Left lobe of liver (tissue), 2 donors: ENCODE measurements around the gene PHLDB3. TPM values are rescaled to one million over a fixed set of nuclear protein-coding genes. Genes with fewer than 3 reads are reported as not detected.

ENCODE experiments used
- ATAC-seq: fragments of 200-7000 bp; cut with Tn5 transposase; one replicate; pipeline ENCODE4 v1.9.1; 2020; ENCODE audit warnings: mild to moderate bottlenecking, moderate library complexity
- DNase-seq: peaks from one replicate; pipeline ENCODE4 v3.0.0-alpha.2; 2020; ENCODE audit warnings: low spot score
- total RNA-seq: library from RNA; stranded (reverse); gene quantifications from one replicate; pipeline ENCODE4 v1.2.1, GENCODE V29; 2021
- donor health status: DM: no; HTN: no; CAD: no; lungs with moderate emphysema.
- donor health status: DM: no; HTN: yes; CAD: no.

Gene PHLDB3
- total RNA-seq, 1 donor from 2014 or later = 17.7 TPM

DNA sequence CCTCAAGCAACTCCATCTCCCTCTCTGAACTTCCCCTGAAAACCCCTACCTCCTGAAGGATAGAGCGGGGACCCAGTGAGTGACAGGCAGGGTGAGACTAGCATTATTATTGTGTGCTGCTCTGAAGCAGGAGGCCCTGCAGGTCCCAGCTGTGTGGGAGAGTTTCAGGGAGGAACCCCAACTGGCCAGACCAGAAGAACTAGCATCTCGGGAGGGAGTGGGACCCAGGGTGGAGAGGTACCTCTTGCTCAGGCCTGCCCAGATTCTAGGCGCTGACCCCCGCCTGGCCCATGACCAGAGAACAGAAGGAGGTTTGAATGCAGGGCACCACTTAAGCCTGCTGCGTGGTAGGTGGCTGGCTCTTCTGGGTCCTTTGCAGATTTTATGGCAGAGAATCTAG lies 33.5 kb downstream of the PHLDB3 start:
- no peak for ATAC-seq
- no peak for DNase-seq

DNA sequence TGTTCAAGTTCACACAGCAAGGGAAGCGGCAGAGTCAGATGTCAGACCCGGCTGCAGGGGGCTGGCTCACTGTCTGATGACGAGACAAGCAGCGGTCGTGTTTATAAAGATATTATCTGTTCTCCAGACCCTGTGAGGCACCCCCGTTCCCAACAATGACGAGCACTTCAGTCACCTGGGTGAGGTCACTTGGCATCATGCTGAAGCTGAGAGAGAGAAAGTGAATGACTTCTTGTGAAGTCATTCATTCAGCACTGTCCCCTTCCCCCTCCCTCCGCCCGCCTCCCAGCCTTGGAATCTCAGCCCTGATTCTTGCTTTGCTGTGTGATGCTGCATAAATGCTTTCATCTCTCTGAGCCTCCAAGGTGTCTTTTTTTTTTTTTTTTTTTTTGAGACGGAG lies 34.3 kb downstream of the PHLDB3 start:
- DNase-seq = no peak
- no peak for ATAC-seq

DNA sequence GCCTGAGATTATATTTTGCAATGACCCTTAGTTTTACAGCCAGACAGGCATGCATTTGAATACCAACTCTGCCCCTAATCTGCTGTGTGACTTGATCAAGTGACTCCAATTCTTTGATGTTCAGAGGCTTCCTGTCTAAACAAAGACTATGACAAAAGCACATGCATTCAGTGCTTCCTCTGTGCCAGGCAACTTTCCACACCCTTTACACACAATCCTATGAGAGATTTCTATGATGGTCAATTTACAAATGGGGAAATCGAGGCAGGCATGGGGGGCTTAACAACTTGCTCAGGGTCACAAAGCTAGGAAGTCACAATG lies 35.4 kb downstream of the PHLDB3 start:
- ATAC-seq = no peak

DNA sequence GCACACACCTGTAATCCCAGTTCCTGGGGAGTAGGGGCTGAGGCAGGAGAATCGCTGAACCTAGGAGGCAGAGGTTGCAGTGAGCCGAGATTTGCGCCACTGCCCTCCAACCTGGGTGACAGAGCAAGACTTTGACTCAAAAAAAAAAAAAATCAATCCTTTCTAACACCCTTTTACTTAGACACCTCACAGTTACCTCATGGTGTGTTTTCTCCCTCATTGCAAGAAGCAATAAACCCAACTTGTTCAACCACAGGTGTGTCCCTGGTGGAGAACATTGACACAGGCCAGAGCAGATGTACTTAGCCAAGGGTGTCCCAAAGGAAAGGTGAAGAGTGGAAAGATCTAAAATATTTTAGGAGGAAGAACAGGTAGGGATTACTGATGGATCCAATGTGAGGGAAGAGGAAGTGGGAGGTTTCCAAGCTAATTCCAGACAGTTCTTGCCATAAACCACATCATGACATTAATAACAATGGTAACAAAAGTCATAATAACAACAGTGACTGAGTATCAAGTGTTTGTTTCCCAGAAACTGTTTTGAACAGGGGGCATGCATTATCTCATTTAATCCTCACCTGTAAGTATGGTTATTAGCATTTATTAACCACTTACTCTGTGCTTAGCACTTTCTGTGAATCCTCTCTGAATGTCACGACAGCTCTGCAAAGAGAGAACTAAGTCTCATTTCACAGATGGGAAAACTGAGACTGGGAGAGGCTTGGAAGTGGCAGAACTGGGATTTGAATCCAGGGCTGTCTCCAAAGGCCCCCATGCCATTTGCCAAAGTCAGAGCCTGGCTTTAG lies 36.0 kb downstream of the PHLDB3 start:
- DNase-seq (no peak), ATAC-seq (no peak)

More for the DNA sequence above, 35.4 kb downstream of the PHLDB3 start:
- DNase-seq = no peak

DNA sequence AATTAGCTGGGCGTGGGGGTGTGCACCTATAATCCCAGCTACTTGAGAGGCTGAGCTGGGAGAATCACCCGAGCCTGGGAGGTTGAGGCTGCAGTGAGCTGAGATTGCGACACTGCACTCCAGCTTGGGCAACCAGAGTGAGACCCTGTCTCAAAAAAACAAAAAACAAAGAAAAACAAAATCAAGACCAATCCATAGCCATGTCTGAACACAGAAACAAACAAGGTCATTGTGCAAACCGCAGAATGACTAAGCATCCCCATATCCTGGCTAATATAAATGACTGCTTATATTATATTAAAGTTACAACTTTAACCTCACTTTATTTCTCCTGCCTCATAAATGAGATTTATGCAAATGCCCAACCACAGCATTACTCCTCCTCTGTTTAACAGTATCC lies 36.8 kb downstream of the PHLDB3 start:
- no peak for ATAC-seq

DNA sequence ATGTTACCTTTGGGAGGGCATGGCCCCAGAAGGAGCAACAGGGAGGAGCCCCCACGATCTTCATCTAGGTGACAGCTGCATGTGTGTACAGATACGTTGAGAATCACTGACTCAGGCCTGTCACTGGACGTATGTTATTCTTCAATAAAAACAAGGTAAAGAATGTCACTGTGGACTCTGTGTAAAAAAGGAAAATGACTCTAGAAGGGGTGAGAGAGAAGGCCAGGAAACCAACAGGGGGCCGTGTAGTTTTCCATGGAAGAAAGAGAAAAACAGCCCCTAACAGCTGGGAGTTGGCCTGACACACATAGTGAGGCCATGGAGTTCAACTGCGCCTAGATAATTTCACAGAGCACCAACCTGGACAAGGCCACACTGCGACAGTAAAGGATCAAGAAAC lies 37.3 kb downstream of the PHLDB3 start:
- DNase-seq = no peak

More for the DNA sequence above, 36.8 kb downstream of the PHLDB3 start:
- DNase-seq = no peak

DNA sequence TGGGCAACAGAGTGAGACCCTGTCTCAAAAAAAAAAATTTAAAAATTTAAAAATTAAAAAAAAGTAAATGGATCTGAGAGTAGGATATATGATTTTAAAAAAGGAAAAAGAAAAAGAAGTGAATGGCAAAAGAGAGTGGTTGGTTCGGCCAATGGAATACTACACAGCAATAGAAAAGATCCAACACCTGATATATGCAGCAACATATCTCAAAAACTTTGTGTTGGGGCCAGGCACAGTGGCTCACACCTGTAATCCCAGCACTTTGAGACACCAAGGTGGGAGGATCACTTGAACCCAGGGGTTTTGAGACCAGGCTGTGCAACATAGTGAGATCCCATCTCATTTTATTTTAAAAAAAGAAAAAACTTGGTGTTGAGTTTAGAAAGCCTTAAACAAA lies 37.8 kb downstream of the PHLDB3 start:
- no peak for ATAC-seq
- DNase-seq = no peak

More for the DNA sequence above, 37.3 kb downstream of the PHLDB3 start:
- ATAC-seq = no peak

DNA sequence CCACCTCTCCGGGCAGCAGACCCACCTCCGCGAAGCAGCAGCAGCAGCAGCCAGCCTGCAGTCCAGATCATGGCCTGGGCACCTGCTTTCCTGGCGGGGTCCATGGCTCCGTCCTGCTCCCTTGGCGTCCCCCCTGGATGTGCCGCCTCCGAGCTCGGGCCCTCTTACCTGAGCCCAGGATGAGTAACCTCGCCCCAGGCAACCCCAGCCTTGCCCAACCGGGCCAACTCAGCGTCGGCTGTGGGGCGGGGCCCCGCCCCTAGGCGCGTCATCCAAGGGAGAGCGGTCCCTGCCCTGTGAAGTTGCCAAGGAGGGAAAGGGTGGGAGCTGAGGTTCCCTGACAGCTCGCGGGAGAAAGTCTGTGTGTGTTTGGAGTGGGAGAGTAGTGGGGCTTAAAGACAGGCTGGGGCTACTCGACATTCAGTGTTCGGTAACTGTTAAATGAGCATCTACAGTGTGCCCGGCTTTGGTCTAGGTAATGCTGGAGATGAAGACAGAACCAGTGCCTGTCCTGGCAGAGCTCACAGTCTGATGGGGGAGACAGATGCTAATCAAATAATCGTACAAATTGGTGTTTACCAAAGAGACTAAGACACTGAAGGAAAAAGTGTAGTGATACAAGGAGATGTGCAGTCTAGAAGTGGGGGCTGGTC lies 39.0 kb downstream of the PHLDB3 start, which contains the start of gene LYPD3:
LYPD3 (minus strand) TSS at position 141 of the 653 bp plus-strand sequence; CDS start at position 104, 37 bp downstream.
- DNase-seq (no peak), ATAC-seq (no peak)

DNA sequence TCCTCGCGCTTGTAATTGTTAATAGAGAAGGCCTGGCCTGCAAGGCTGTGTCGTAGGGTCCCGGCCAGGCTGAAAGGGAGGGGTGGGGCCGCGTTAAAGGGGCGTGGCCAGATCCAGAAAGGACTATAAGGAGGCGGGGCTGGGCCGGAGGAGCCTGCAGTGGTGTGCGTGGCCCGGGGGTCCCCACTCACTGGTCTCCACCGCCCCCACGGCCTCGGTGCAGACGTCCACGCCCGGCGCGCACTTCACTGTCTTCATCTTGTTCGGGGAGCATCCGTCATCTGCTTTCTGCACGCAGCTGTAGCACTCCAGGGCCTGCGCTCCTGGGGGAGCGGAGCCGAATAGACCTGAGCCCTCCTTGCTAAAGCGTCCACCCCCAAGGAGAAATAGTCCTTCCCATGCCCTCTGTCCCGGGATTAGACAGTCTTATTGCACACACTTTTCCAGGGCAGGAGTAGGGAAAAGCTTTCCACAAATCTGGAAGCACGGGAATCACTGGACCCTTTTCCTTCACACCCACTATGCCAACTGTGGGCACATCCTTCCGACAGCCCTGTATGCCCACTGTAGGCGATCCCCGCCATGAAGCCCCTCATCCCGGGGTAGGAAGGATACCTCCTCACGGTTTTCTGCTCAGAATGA lies 40.3 kb downstream of the PHLDB3 start:
- ATAC-seq = peak; percentile 39
- peak; percentile 72 for DNase-seq

DNA sequence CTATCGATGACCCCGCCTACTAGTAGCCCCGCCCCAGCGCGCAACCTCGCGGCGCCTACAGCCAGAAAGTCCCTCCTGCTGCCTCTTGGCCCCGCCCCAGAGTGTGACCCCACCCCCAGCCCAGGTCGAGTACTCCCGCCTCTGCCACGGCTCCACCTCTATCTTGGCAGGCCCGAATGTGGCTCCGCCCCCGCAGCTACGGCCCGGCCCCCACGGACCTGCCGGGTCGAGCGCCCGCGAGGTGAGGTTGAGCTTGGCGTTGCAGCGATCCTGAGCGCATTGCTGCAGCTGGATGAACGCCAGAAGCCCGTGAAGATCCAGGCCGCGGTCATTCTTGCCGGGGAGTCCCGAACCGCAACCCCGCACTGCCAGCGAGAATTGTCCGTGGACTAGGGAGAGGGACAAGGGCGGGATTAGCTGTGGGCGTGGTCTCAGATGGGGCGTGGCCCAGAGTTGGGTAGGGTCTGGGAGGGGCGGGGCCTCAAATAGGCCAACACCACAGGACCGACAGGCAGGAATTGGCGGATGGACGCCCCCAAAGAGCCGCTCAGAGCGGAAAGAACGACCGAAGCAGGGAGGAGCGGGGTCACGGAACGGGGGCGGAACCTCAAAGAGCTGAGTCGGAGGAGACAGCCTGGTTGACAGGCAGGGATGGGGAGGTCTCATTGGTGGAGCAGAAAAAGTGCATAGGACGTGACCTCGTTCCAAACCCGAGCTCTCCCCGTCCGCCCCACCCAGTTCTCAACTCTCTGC lies 41.0 kb downstream of the PHLDB3 start:
- ATAC-seq (peak; percentile 94), DNase-seq (peak; percentile 98)

DNA sequence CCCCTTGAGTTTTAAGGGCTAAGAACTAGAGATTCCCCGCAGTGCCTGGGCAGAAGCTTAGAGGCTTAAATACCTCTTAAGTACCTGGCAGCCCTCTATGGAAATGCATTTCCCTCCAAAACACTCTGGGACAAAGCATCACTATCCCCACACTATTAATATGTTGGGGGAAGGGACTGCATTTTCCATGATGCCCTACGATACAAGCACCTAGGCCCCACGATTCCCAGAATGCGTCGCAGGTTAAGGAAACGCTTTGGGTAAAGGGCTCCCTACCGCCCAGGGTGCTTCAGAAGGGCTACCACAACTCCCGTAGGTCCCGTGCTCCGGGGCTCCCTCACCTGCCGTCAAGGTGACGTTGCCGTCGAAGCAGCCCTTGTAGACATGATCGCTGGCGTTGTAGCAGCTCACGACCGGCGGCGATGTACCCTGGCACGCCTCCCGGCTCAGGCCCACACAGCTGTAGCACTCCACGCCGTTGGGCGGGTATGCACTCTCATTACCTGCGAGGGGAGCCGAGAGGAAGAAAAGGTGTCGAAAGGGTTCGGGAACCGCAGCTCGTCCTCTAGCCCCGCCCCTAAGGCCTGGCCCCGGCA lies 41.7 kb downstream of the PHLDB3 start:
- ATAC-seq = no peak
- DNase-seq = no peak

DNA sequence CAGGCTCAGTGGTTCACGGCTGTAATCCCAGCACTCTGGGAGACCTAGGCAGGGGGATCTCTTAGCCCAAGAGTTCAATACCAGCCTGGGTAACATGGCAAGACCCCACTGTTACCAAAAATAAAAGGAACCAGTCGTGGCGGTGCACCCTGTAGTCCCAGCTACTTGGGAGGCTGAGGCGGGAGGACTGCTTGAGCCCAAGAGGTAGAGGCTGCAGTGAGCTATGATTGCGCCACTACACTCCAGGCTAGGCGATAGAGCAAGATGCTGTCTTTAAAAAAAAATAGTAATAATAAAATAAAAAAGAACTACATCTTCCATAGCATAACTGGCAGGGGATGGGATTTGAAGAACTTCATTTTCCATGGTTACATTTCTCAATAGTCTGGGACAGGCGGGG lies 42.2 kb downstream of the PHLDB3 start:
- ATAC-seq (no peak), DNase-seq (no peak)

DNA sequence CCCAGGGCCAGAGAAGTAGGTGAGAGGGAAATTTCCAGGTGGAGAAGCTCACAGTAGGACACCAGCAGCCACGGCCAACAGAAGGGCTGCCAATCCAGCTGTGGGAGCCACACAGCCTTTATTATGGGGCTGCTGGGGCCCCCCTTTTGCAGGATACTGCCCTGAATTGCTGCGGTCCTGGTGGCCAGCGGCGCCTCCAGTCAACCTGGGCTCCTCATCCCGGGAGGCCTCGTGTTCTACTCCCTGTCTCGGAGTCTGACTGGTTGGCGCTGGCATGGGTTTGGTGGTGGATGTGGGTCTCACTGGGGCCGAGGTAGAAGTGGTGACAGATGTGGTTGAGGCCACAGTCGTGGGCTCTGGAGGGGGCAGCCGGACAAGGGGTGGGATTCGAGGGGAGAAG lies 43.2 kb downstream of the PHLDB3 start:
- DNase-seq (no peak), ATAC-seq (no peak)

DNA sequence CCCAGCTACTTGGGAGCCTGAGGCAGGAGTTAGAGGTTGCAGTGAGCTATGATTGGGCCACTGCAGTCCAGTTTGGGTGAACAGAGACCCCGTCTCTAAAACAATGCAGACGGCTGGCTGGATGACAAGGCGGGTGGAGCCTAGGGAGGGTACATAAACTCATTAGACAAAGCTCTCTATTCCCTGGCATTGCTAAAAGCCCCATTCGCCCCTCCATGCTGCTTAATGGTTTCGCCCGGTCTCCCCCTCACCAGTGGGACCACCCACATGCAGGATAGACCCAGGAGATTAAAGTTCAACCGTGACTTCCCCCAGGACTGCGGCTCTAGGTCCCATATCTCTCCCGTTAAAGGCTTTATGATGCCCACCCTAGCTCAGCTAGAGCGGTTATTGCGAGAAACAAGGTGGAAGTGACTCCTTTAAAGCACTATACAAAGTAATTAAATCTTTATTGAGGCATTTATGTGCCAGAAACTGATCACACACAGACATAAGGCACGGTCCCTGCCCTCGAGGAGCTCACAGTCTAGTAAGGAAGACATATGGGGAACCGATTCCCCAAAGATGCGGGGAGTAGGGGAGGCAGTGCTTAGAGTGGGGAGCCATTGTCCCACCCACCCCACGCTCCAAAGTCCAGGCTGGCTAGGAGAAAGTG lies 44.1 kb downstream of the PHLDB3 start:
- no peak for DNase-seq
- ATAC-seq = no peak

DNA sequence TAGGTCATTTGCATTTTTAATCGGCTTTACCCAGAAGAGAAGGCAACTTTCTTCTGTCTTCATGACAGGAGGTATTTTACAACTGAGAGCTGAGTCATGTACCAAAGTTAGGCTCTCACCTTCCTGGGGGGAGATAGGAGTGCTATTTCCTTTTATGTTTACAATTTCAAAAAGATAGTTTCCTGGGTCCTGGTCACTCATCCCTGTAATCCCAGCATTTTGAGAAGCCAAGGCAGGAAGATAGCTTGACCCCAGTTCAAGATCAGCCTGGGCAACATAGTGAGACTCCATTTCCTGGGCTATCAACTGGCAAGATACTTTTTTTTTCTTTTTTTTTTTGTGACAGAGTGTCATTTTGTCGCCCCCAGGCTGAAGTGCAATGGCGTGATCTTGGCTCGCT lies 46.7 kb downstream of the PHLDB3 start:
- ATAC-seq = no peak
- DNase-seq = no peak

DNA sequence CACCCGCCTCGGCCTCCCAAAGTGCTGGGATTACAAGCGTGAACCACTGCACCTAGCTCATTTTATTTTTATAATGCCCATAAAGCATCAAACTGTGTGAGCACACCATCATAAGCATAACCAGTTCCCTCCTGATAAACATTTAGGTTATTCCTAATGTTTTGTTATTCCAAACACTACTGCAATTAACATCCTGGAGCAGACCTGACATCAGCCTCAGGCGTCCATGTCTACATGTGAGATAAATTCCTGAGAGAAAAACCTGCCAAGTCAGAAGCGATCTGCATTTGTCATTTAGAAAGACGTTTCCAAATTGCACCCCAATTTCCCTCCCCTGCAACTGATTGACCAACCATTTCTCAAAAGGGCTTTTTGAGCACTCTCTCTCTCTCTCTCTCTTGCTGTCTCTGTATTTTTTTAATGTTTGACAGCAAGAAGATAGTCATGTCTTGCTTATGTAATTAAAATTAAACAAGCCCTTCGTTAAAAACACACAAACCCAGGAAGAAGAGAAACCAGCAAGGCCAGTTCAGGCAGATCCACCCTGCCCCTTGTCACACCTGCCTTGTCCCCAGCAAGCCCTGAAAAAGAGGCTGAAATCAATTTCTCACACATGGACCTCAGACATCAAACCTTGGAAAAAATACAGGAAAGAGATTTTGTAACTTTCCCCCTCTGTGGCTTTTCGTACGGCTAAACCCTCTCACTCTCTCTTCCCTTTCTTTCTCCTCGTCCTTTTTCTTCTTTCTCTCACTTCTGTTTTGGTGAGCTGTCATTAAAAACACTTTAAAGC lies 49.0 kb downstream of the PHLDB3 start:
- DNase-seq (no peak), ATAC-seq (peak; percentile 80)

DNA sequence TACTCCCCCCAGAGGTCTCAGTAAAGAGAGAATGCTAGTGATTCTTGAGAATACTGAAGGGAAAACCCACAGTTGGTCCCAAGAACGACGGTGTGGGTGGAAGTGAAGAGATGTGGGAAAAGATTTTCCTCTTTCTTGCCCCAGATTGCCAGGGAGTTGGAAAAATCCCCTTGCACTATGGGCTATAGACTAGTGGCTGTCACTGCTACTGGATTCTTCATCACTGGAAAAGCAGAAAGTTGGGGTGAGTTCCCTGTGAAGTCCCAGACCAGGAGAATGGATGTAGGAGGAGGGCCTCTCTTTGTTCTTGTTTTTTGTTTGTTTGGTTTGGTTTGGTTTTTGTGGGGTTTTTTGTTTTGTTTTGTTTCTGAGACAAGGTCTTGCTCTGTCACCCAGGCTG lies 50.5 kb downstream of the PHLDB3 start:
- DNase-seq (no peak), ATAC-seq (no peak)

DNA sequence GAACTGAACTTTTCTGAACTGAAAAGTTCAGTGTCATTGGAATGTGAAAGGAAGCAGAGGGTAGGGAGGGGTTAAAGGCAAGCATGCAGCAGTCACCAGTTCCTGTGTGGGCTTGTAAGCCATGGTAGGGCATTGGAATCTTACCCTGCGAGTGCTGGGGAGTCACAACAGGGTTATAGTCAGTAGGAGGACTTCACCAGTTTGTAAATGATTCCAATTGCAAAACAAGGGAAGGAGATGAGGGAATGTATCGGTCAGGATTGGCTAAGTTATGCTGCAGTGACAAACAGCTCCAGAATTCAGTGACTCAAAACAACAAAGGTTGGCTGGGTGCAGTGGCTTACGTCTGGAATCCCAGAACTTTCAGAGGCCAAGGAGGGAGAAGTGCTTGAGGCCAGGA lies 52.0 kb downstream of the PHLDB3 start:
- DNase-seq (no peak), ATAC-seq (no peak)

DNA sequence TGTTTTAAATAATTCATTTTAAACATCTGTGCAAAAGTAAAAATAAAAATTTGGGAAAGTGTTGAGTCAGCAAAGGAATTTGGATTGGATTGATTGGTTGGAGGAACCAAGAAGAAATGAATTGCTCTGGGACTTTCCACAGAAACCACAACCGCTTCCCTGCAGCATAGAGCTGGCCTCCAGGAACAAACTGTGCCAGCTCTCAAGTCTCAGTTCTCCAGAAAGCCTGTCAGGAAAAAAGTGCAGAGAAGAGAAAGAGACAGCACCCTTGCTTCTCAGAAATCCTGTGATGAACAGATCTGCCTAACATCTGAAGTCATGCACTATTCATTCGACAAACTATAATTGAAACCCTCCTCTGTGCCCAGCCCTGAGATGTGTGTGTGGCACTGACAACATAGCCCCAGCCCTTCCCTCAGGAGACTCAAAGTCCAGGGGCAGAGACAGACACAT lies 54.0 kb downstream of the PHLDB3 start:
- DNase-seq = no peak
- ATAC-seq = no peak
